ENCODE measurements around the gene MARCHF7. TPM values are rescaled to one million over a fixed set of nuclear protein-coding genes. Genes with fewer than 3 reads are reported as not detected.
"Not testable (repeated sequence)": the region's sequence is repeated elsewhere in the genome, so short reads cannot be mapped to it uniquely, and the experiment has no call there.

MARCHF7 gene
- total RNA-seq (2014; rRNA removed; shearing (Covaris generic)), result 116 and 121 TPM in 2 replicates

GRCh38 chr2:159712143-159712928 is at the start of gene MARCHF7:
TSS of gene MARCHF7 (plus strand) at chr2:159712506. CDS start at chr2:159729023, 16,517 bp downstream.
- DNase-seq, result peak; percentile 97 to 98
- Histone ChIP-seq H3K9me3 (replicated peaks) (no peaks in the 10 kb centered on the region), H3K27ac (peak within 1 kb of the TSS; percentile 94), H3K36me3 (peaks cover 22% of the 10 kb centered on the region), H3K27me3 (no peaks in the 10 kb centered on the region), H3K4me3 (peak within 1 kb of the TSS; percentile 93), H3K4me1 (no peaks in the 10 kb centered on the region)

GRCh38 chr2:159667423-159667822 is 44.9 kb upstream of the MARCHF7 start:
- not testable (repeated sequence) for H3K27me3 ChIP-seq; H3K9me3 ChIP-seq (replicated peaks); H3K27ac ChIP-seq; H3K4me3 ChIP-seq; H3K36me3 ChIP-seq; DNase-seq; H3K4me1 ChIP-seq

GRCh38 chr2:159671047-159671446 is 41.3 kb upstream of the MARCHF7 start:
- H3K4me1 ChIP-seq, result no peaks in the 10 kb centered on the region; the same call in 1 of the 2 replicates
- H3K27me3 ChIP-seq, result no peaks in the 10 kb centered on the region
- H3K9me3 ChIP-seq (replicated peaks), result no peaks in the 10 kb centered on the region
- H3K4me3 ChIP-seq, result no peak overlapping the region
- H3K36me3 ChIP-seq, result no peaks in the 10 kb centered on the region
- H3K27ac ChIP-seq, result no peak overlapping the region
- DNase-seq, result no peak

- Histone ChIP-seq H3K9me3 (replicated peaks) (no peaks in the 10 kb centered on the region), H3K27me3 (no peaks in the 10 kb centered on the region), H3K4me3 (no peak overlapping the region), H3K27ac (no peak overlapping the region), H3K4me1 (no peaks in the 10 kb centered on the region; the same call in 1 of the 2 replicates), H3K36me3 (no peaks in the 10 kb centered on the region)
- peak in 1 of 2 experiments; percentile 9 for DNase-seq
These were observed 34.7 kb upstream of the MARCHF7 start for GRCh38 chr2:159677654-159678053.

DNA sequence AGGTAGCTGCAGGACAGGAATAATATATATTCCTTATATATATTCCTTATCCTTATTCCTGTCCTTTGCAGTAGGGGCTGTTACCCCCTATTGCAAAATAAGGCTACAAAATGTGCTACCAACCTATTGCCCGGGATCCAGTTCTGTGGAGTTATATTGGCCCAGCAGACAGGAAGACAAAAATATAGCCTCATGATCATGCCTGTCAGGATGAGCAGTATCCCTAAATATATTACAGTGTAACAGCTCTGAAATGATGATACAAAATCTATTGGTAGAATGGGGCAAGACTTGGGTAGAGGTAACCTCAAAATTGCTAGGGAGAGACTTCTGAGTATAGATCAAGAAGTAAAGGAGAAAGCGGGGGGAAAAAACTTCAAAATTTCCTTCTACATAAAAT is 31.6 kb upstream of the MARCHF7 start:
- Histone ChIP-seq H3K36me3 (no peaks in the 10 kb centered on the region), H3K9me3 (replicated peaks) (no peaks in the 10 kb centered on the region), H3K27me3 (no peaks in the 10 kb centered on the region), H3K4me3 (no peak overlapping the region), H3K27ac (no peak overlapping the region), H3K4me1 (no peaks in the 10 kb centered on the region; the same call in 1 of the 2 replicates)
- no peak for DNase-seq

GRCh38 chr2:159683817-159684216 is 28.5 kb upstream of the MARCHF7 start:
- Histone ChIP-seq H3K4me1 (no peaks in the 10 kb centered on the region), H3K9me3 (replicated peaks) (no peaks in the 10 kb centered on the region), H3K27ac (no peak overlapping the region), H3K4me3 (no peak overlapping the region), H3K27me3 (no peaks in the 10 kb centered on the region), H3K36me3 (no peaks in the 10 kb centered on the region)
- no peak for DNase-seq

- Histone ChIP-seq H3K27ac (no peak overlapping the region), H3K36me3 (no peaks in the 10 kb centered on the region), H3K27me3 (no peaks in the 10 kb centered on the region), H3K4me3 (no peak overlapping the region), H3K4me1 (no peaks in the 10 kb centered on the region), H3K9me3 (replicated peaks) (no peaks in the 10 kb centered on the region)
- DNase-seq, result no peak
These were observed 27.5 kb upstream of the MARCHF7 start for GRCh38 chr2:159684796-159685195.

DNA sequence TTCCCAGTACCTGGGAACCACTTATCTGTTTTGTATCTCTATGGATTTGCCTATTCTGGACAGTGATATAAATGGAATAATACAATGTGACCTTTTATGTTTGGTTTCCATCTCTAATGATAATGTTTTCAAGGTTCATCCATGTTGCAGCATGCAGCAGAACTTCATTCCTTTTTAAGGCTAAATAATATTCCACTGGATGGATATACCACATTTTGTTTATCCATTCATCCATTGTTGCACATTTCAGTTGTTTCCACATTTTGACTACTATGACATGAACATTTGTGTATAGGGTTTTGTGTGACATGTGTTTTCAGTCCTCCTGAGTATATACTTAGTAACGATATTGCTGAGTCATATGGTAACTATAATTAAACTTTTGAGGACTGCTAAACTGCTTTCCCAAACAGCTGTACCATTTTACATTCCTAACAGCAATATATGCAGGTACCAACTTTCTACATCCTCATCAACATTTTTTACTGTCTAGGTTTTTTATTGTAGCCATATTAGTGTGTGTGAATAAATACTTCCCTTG is 17.7 kb upstream of the MARCHF7 start:
- Histone ChIP-seq H3K9me3 (replicated peaks) (0 out of 2 replicates have a peak, but pooled peaks cover 3% of the 10 kb centered on the region), H3K36me3 (no peaks in the 10 kb centered on the region), H3K27ac (no peak overlapping the region), H3K27me3 (no peaks in the 10 kb centered on the region), H3K4me1 (no peaks in the 10 kb centered on the region), H3K4me3 (no peak overlapping the region)
- no peak for DNase-seq

DNA sequence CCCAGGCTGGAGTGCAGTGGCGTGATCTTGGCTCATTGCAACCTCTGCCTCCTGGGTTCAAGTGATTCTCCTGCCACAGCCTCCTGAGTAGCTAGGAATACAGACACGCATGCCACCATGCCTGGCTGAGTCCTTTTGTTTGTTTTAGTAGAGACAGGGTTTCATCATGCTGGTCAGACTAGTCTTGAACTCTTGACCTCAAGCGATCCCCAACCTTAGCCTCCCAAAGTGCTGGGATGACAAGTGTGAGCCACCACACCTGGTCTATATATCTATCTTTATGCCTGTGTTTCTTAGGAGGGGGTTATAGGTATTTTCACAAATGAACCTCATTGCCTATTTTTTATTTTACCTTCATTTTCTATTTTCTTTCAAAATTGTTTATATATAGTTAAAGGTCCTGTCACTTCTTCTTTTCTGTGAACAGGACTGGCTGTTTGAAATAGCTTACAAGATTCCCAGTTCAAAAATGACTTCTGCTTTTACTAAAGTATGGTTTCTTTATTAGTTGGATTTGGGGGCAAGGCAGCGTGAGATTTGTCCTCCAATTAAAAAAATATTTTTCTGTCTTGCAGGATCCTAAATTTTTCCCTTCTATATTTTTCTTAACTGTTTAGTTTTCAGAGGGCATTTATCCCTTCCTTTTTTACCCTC is 16.4 kb upstream of the MARCHF7 start:
- no peak overlapping the region for H3K4me3 ChIP-seq
- H3K36me3 ChIP-seq, result no peaks in the 10 kb centered on the region
- H3K4me1 ChIP-seq, result no peaks in the 10 kb centered on the region
- no peaks in the 10 kb centered on the region for H3K27me3 ChIP-seq
- DNase-seq, result no peak
- H3K27ac ChIP-seq, result no peak overlapping the region
- 0 out of 2 replicates have a peak, but pooled peaks cover 3% of the 10 kb centered on the region for H3K9me3 ChIP-seq (replicated peaks)

DNA sequence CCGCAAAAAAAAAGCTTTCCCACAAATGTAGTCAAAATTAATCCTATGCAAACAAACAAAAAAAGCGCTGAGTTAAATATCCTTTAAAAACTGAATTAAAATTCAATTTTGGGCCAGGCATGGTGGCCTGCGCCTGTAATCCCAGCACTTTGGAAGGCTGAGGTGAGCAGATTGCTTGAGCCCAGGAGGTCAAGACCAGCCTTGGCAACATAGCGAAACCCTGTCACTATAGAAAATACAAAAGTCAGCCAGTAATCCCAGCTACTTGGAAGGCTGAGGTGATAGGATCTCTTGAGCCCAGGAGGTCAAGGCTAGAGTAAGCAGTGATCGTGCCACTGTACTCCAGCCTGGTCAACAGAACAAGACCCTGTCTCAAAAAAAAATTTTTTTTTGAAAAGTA is 8.8 kb upstream of the MARCHF7 start:
- H3K36me3 ChIP-seq, result no peaks in the 10 kb centered on the region
- no peaks in the 10 kb centered on the region for H3K27me3 ChIP-seq
- no peak overlapping the region for H3K4me3 ChIP-seq
- no peak overlapping the region for H3K27ac ChIP-seq
- H3K9me3 ChIP-seq (replicated peaks), result no peaks in the 10 kb centered on the region
- DNase-seq, result no peak
- no peaks in the 10 kb centered on the region for H3K4me1 ChIP-seq

DNA sequence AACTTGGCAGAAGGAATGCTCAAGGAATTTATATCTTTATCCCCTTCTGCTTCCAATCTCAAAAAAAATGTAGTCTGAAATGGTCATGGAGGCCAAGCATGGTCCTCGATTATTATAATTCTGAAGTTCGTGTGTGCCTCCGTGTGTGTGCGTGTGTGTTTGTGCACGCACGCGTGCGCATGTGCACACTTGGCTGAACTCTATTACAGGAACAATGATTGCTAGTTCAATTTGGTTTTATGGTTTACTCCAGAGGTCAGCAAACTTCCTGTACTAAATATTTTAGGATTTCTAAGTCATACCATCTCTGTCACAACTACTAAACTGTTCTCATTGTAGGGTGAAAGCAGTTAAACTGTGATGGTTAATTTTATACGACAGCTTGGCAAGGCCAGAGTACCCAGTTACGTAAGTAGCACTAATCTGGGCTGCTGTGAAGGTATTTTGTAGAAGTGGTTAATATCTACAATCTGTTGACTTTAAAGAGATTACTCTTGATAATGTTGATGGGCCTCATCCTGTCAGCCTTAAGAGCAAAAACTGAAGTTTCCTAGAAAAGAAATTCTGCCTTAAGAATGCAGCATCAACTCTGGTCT is 5.8 kb upstream of the MARCHF7 start:
- Histone ChIP-seq H3K27me3 (no peaks in the 10 kb centered on the region), H3K27ac (no peak overlapping the region), H3K9me3 (replicated peaks) (no peaks in the 10 kb centered on the region), H3K4me1 (no peaks in the 10 kb centered on the region), H3K36me3 (no peaks in the 10 kb centered on the region), H3K4me3 (no peak overlapping the region)
- DNase-seq, result no peak

DNA sequence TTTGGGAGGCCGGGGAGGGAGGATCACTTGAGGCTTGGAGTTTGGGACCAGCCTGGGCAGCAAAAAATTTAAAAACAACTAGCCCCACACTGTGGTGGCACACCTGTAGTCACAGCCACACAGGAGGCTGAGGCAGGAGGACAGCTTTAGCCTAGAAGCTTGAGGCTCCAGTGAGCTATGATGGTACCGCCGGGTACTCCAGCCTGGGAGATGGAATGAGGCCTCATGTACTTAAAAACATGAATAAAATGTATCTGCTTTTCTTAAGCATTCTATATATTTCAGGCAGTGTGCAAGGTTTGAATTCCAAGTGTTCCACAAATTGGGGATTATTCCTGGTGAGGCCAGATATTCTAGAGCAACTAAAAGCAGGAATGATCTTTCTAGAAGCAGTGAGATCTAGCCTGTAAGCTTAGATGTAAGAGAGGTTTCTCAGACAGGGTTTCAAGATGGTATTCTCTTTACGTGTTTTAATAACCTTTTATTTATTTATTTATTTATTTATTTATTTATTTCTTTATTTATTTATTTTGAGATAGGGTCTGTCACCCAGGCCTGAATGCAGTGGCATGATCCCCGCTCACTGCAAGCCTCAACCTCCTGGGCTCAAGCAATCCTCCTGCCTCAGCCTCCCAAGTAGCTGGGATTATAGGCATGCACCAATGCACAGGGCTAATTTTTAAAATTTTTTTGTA is 4.1 kb upstream of the MARCHF7 start:
- no peaks in the 10 kb centered on the region for H3K9me3 ChIP-seq (replicated peaks)
- no peaks in the 10 kb centered on the region for H3K27me3 ChIP-seq
- H3K4me3 ChIP-seq, result no peak overlapping the region
- no peak overlapping the region for H3K27ac ChIP-seq
- no peak for DNase-seq
- H3K36me3 ChIP-seq, result no peaks in the 10 kb centered on the region
- no peaks in the 10 kb centered on the region for H3K4me1 ChIP-seq

DNA sequence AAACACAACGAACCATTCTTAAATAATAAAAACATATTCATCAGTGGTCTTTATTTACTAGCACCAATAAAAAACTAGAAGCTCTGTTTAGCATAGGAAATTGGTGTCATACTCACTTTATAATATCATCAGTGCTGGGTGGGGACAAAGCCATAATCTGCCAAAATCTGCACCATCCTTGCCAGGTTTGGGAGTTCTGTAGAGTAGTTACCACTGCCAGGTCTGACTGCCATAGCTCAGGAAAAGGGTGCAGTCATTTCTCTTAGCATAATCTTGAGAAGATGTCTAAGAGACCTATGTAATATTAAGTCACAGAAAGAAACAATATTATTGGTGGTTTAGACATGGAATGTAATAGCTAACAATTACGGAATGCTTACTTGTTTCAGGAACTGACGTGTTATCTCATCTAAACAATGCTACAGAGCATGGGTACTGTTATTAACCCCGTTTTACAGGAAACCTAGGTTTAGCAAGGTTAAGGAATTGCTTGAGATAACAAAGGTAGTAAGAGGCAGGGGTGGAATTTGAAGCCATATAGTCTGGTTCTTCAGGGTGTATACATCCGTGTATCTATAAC is 1.6 kb upstream of the MARCHF7 start:
- no peak for DNase-seq
- no peak overlapping the region for H3K27ac ChIP-seq
- no peak overlapping the region for H3K4me3 ChIP-seq
- no peaks in the 10 kb centered on the region for H3K4me1 ChIP-seq
- H3K36me3 ChIP-seq, result peaks cover 9% of the 10 kb centered on the region
- no peaks in the 10 kb centered on the region for H3K9me3 ChIP-seq (replicated peaks)
- H3K27me3 ChIP-seq, result no peaks in the 10 kb centered on the region

GRCh38 chr2:159711562-159712142 is 654 bp upstream of the MARCHF7 start:
- no peak for DNase-seq
- Histone ChIP-seq H3K4me1 (no peaks in the 10 kb centered on the region), H3K4me3 (peak overlapping the region; percentile 93), H3K27me3 (no peaks in the 10 kb centered on the region), H3K9me3 (replicated peaks) (no peaks in the 10 kb centered on the region), H3K27ac (peak overlapping the region; percentile 94), H3K36me3 (peaks cover 16% of the 10 kb centered on the region)

Measured in SJCRH30 (cell line).